HG02870 (cell line): Measurements from ENCODE around the gene SPACA9.

Source experiments
- ATAC-seq: cut with Tn5 transposase; IDR thresholded peaks from one replicate; pipeline ENCODE4 v1.9.1; 2021; ENCODE audit warnings: mild to moderate bottlenecking, moderate library complexity; ENCODE audit not compliant: unreplicated experiment

Gene SPACA9

GRCh38 chr9:132878695-132879456 is at the start of gene SPACA9:
TSS of gene SPACA9 (plus strand) at chr9:132878898. CDS start at chr9:132883948, 5,050 bp downstream.
- no peak for ATAC-seq

- no peak for ATAC-seq
Observed at GRCh38 chr9:132832171-132832881, 46.4 kb upstream of the SPACA9 start.

- no peak for ATAC-seq
Observed at GRCh38 chr9:132833550-132834121, 45.1 kb upstream of the SPACA9 start.

- ATAC-seq, result no peak
Observed at GRCh38 chr9:132834343-132834742, 44.4 kb upstream of the SPACA9 start.

GRCh38 chr9:132837501-132838286 is 41.0 kb upstream of the SPACA9 start:
- no peak for ATAC-seq

- no peak for ATAC-seq
Observed at GRCh38 chr9:132838291-132838690, 40.4 kb upstream of the SPACA9 start.

- ATAC-seq, result no peak
Observed at GRCh38 chr9:132840980-132841379, 37.7 kb upstream of the SPACA9 start.

- ATAC-seq, result no peak
Observed at GRCh38 chr9:132842124-132843044, 36.3 kb upstream of the SPACA9 start.

- no peak for ATAC-seq
Observed at GRCh38 chr9:132846109-132846917, 32.4 kb upstream of the SPACA9 start.

GRCh38 chr9:132846918-132847515 is 31.7 kb upstream of the SPACA9 start:
- ATAC-seq, result no peak

- ATAC-seq, result no peak
Observed at GRCh38 chr9:132849185-132849706, 29.5 kb upstream of the SPACA9 start.

GRCh38 chr9:132853482-132853881 is 25.2 kb upstream of the SPACA9 start:
- no peak for ATAC-seq

- ATAC-seq, result no peak
Observed at GRCh38 chr9:132854832-132855231, 23.9 kb upstream of the SPACA9 start.

GRCh38 chr9:132855904-132856303 is 22.8 kb upstream of the SPACA9 start:
- ATAC-seq, result no peak

- no peak for ATAC-seq
Observed at GRCh38 chr9:132857031-132857430, 21.7 kb upstream of the SPACA9 start.

GRCh38 chr9:132857616-132858342 is 20.9 kb upstream of the SPACA9 start:
- ATAC-seq, result no peak

GRCh38 chr9:132858751-132859150 is 19.9 kb upstream of the SPACA9 start:
- no peak for ATAC-seq

- no peak for ATAC-seq
Observed at GRCh38 chr9:132861666-132862065, 17.0 kb upstream of the SPACA9 start.
